MG63 (cell line): ENCODE measurements around the gene VPS52. TPM values are rescaled to one million over a fixed set of nuclear protein-coding genes. Genes with fewer than 3 reads are reported as not detected.
"Not testable (repeated sequence)": the region's sequence is repeated elsewhere in the genome, so short reads cannot be mapped to it uniquely, and the experiment has no call there.

Experiments
- DNase-seq: peaks from one replicate; pipeline ENCODE4 v3.0.0-alpha.2; 2020
- H3K27me3 ChIP-seq: fragments of 250-450 bp; sonication (Bioruptor Pico); 2 replicates; pipeline ENCODE4 v1.5.1; 2020; ENCODE audit warnings: mild to moderate bottlenecking, moderate library complexity
- H3K36me3 ChIP-seq: fragments of 250-450 bp; sonication (Bioruptor Pico); 2 replicates; pipeline ENCODE4 v1.5.1; 2020; ENCODE audit warnings: mild to moderate bottlenecking, moderate library complexity
- H3K4me3 ChIP-seq: fragments of 250-450 bp; sonication (Bioruptor Pico); 2 replicates; pipeline ENCODE4 v1.5.1; 2020; ENCODE audit warnings: mild to moderate bottlenecking, moderate library complexity
- H3K9me3 ChIP-seq: fragments of 250-450 bp; sonication (Bioruptor Pico); 2 replicates; pipeline ENCODE4 v1.5.1; 2020; ENCODE audit warnings: mild to moderate bottlenecking, moderate library complexity
- total RNA-seq: library from RNA; depleted of rRNA; stranded (reverse); fragments of >200 nt; shearing (Covaris generic); gene quantifications from 2 replicates; pipeline ENCODE4 v1.2.3, GENCODE V29; 2014; ENCODE audit warnings: low replicate concordance

Gene VPS52
- total RNA-seq, 1 experiment from 2014 or later = 47.4 TPM

DNA sequence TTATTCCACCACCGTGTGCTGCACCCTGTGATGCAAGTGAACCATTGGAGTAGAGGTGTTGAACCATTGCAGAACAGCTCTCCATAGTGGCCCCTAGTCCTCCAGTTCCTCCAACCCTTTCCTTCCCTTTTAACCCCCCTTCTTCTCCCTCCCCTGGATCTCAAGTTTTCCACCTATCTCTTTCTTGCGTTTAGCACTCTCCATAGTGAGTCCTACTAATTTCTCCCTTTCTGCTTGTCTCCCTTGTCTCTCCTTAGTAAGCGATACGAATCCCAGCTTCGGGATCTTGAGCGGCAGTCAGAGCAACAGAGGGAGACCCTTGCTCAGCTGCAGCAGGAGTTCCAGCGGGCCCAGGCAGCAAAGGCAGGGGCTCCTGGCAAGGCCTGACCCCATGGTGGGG is 18.8 kb upstream of the VPS52 start:
- no peaks in the 10 kb centered on the region for H3K9me3 ChIP-seq
- peak overlapping the region; percentile 98 for H3K4me3 ChIP-seq
- peaks cover 90% of the 10 kb centered on the region for H3K36me3 ChIP-seq
- DNase-seq = no peak
- H3K27me3 ChIP-seq = no peaks in the 10 kb centered on the region

DNA sequence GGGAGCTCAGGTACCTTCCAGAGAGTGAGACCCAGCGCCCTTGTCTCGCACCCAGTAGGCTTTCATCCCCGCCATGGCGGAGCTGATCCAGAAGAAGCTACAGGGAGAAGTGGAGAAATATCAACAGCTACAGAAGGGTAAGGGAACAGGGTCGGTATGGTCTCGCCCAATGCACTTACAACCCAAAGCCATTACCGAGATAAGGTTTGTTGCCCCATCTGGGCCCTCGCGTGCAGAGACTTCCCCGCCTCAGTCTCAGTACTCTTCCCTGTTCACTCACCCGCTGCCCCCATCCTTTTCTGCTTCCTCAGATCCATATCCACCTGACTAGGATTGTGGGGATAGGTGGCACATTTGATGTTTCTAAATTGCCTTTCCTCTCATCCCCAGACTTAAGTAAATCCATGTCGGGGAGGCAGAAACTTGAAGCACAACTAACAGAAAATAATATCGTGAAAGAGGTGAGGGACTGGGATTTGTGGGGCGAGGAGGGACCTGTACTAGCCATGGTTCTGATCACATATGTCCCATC is 18.2 kb upstream of the VPS52 start:
- Histone ChIP-seq H3K36me3 (peaks cover 91% of the 10 kb centered on the region), H3K9me3 (no peaks in the 10 kb centered on the region), H3K4me3 (peak overlapping the region; percentile 98), H3K27me3 (no peaks in the 10 kb centered on the region)
- DNase-seq = no peak

DNA sequence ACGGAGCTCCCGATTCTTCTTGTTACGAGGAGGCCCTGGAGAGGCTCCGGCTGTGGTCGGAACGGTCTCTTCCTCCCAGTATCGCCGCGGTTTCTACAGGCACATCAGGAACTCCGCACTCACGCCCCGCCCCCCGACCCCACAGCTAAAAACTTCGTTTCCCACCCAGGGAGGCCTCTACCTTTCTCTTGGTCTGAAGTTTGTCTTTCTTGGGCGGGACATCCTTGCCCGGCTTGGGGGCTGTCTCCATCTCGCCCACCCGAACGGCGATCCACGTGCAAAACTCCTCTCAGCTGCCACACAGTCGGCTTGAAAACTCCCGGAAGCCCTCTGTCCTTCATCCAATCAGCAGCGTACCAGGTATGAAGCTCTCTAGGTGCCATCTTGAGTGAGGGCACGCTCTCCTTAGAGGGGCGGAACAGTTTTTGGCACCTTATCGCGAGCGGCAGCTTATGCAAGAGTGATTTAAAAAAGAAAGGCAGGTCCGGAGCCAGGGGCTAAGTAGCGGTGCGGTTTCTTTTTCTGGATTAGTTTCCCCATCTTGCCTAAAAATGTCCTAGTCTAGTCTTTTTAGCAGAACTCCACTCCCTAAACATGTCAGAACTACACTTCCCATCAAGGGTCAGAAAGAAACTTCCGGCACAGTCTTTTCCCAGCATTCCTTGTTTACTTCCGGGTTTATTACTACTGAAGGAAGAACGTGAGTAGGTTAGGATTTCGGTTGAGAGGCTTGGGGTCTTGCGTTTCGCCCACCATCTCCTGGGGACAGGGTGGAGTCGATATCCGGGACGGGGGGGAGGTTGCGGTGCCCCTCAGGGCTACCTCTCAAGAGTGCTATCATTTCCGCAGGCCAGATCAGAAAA is 17.5 kb upstream of the VPS52 start, which contains the start of the genes PFDN6 and WDR46:
Gene PFDN6 (plus strand): TSS at position 681 of the 863 bp plus-strand sequence. CDS start 256 bp downstream, outside the sequence.
Gene WDR46 (minus strand): TSS at position 319 of the 863 bp plus-strand sequence. CDS start 69 bp downstream, at position 250.
- Histone ChIP-seq H3K9me3 (no peaks in the 10 kb centered on the region), H3K36me3 (peaks cover 94% of the 10 kb centered on the region), H3K27me3 (no peaks in the 10 kb centered on the region), H3K4me3 (peak within 1 kb of the TSS; percentile 98)
- peak; percentile 96 for DNase-seq

DNA sequence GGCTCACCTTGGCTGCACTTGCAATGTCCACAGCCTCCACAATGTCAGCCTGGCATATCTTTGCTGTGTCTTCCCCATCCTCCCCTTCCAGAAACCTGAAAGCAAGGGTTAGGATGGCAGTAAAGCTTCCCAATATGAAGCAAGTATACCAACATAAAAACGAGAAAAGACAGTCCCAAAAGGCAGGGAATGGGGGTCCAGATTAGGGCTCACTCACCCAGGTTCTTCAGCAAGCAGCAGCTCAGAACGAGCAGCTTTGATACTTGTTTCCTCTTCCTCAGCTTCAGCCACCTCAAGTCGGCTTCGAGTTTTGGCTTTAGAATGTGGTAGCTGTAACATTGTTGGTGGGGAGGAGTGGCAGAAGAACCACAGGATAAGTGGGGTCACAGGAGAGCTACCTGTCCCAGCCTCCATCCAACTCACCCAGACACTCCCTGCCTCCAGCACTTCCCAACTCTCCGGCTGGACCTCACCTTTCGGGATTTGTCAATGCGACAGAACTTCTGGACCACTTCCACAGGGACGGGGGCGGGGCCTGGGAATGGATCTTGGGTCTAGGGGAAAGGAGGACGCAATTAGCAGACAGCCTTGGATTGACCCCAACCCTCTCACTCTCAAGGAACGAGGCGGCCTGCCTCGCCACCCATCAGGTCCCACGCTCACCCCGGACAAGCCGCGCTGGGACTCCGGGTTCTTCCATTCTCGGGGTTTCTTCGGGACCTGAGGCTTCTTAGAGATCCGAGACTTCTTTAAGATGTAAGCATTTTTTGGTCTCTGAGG is 16.7 kb upstream of the VPS52 start:
- H3K36me3 ChIP-seq = peaks cover 94% of the 10 kb centered on the region
- peak overlapping the region; percentile 98 for H3K4me3 ChIP-seq
- H3K9me3 ChIP-seq = no peaks in the 10 kb centered on the region
- H3K27me3 ChIP-seq = no peaks in the 10 kb centered on the region
- DNase-seq = peak; percentile 46

DNA sequence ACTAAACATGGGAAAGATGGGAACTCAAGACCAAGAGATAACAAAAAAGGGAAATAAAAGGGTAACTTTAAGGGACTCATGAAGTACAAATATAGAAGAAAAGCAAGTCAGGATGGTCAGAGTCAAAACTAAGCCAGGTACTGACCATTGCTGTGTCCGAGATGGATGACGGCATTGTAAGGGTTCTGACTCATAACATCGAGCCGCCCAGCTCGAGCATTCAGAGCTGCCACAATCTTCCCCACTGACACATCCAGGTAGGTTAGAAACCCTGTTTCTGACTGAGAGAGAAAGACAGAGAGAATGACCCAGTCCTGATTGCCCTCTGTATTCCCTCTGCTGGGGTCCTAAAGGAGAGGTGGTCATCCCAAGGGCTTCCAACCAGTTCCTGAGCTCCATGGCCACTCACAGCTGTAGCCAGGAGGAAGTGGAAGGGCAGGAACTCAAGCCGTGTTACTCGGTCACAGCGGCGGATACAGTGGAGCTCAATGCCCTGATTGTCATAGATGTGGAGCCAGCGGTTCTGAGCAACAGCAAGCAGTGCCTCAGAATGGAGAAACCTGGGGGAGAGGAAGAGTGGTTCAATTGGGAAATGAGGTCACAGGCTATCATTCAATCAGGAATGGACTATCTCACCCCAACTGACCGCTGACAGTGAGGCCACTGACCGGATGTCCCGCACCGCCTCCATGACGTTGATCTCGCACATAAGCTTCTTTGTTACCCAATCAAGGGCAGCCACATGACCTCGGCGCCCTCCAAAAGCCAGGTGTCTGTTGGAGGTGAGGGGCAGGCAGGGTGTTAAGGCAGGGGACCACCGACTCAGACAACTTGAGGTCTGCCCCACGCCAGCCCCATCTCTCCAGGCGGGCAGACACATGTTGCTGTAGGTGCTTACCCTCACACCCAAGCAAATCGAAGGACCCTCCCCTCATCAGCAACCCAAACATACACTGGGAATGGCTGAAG is 15.6 kb upstream of the VPS52 start:
- H3K4me3 ChIP-seq = peak overlapping the region; percentile 98
- H3K36me3 ChIP-seq = peaks cover 96% of the 10 kb centered on the region
- H3K27me3 ChIP-seq = no peaks in the 10 kb centered on the region
- no peak for DNase-seq
- no peaks in the 10 kb centered on the region for H3K9me3 ChIP-seq

DNA sequence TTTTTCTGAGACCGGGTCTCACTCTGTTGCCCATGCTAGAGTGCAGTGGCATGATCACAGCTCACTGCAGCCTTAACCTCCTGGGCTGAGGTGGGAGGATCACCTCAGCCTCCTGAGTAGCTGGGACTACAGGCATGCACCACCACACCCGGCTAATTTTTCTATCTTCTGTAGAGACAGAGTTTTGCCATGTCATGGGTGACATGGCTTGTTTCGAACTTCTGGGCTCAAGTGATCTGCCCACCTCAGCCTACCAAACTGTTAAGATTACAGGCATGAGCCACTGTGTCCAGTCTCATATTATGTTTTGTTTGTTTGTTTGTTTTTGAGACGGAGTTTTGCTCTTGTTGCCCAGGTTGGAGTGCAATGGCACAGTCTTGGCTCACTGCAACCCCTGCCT is 13.5 kb upstream of the VPS52 start:
- H3K27me3 ChIP-seq, H3K9me3 ChIP-seq, DNase-seq, H3K4me3 ChIP-seq: not testable (repeated sequence)
- H3K36me3 ChIP-seq = peaks cover 96% of the 10 kb centered on the region

DNA sequence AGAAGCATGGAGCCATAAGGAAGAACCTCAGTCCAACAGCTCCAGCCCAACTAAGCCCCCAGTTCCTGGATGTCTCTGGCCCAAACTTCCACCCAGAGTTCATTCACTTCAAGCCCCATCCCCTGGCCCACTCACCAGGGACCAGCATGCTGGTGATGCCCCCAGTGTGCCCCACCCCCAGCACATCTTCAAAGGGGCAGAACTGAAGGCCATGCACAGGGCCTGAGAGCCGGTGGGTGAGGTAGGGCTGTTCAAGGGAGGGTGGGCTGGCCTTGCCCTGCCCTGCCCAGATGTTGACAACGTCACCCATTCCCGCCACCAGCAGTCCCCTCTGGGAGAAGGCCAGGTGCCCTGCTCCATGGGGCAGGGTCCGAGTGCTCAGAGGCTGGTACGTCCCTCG is 8.9 kb upstream of the VPS52 start:
- H3K36me3 ChIP-seq = peaks cover 95% of the 10 kb centered on the region
- no peak overlapping the region for H3K4me3 ChIP-seq
- H3K27me3 ChIP-seq = no peaks in the 10 kb centered on the region
- H3K9me3 ChIP-seq = no peaks in the 10 kb centered on the region
- DNase-seq = no peak

DNA sequence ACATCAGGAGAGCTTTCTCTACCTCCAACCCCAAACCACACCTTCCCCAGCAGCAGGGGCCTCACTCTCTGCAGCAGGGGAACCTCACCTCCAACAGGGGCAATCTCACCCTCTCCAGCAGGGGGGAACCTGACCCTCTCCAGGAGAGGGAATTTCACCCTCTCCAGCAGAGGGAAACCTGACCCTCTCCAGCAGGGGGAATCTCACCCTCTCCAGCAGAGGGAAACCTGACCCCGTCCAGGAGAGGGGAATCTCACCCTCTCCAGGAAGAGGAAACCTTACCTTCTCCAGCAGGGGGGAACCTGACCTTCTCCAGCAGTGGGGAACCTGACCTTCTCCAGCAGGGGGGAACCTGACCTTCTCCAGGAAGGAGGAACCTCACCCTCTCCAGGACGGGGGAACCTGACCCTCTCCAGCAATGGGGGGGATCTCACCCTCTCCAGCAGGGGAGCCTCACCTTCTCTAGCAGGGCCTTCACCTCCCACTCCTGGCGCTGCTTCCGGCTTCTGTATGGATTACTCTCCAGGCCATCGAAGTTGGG is 8.4 kb upstream of the VPS52 start:
- Histone ChIP-seq H3K27me3 (no peaks in the 10 kb centered on the region), H3K9me3 (no peaks in the 10 kb centered on the region), H3K36me3 (peaks cover 95% of the 10 kb centered on the region), H3K4me3 (no peak overlapping the region)
- DNase-seq = peak; percentile 79

DNA sequence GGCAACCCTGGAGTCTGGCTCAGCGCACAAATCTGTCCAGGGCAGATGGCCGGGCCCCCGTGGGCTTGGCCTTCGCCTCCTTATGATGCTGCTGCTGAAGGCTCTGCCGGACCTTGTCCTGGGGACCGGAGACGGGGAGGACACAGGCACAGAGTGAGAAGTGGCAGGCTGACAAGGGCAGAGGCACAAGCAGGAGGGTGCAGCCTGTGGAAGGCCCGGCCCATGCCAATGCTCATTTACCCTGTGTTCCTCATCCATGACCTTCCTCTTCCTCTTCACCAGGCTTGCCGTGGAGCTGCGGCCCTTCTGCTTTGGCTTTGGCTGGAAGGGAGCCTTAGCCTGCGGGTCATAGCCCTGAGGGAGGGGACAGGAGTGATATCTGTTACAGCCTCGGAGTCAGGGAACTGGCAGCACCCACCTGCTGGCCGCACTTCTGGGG is 7.6 kb upstream of the VPS52 start:
- no peak for DNase-seq
- no peak overlapping the region for H3K4me3 ChIP-seq
- no peaks in the 10 kb centered on the region for H3K9me3 ChIP-seq
- H3K36me3 ChIP-seq = peaks cover 95% of the 10 kb centered on the region
- H3K27me3 ChIP-seq = no peaks in the 10 kb centered on the region

DNA sequence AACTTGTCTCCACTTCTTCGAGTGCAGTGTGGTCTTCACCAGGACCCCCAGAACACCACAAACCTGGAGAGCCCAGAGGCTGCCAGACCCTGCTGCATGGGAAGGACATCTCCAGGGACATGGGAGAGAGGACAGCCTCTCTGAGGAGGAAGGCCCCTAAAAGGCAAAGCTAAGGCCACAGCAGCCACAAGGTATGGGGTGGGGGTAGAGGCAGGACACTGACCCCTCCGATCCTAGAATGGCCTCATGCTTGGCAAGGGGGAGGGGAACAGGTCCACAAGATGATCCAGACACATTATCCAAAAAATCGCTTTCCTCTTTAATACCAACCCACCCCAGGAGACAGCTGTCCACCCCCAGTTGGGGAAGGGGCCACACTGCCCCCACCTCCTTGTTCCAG is 7.1 kb upstream of the VPS52 start:
- Histone ChIP-seq H3K27me3 (no peaks in the 10 kb centered on the region), H3K36me3 (peaks cover 95% of the 10 kb centered on the region), H3K4me3 (no peak overlapping the region), H3K9me3 (no peaks in the 10 kb centered on the region)
- DNase-seq = no peak

DNA sequence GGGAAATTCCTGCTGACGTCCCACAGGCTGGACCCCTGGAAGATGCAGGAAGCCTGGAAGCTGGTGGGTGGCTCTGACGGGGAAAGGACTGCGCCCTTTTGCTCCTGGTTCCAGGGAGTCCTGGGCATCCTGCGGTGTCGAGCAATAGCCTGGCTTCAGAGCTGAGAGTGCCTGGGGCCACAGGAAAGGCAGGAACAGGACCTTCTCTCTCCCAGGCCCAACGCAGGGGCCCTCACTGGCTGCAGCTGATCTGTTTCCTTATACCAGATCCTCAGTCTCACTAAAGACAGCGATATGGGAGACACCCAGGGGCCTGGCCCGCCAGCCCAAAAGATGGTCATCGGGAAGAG is 6.7 kb upstream of the VPS52 start:
- DNase-seq = peak; percentile 59
- Histone ChIP-seq H3K9me3 (no peaks in the 10 kb centered on the region), H3K27me3 (no peaks in the 10 kb centered on the region), H3K4me3 (no peak overlapping the region), H3K36me3 (peaks cover 95% of the 10 kb centered on the region)

DNA sequence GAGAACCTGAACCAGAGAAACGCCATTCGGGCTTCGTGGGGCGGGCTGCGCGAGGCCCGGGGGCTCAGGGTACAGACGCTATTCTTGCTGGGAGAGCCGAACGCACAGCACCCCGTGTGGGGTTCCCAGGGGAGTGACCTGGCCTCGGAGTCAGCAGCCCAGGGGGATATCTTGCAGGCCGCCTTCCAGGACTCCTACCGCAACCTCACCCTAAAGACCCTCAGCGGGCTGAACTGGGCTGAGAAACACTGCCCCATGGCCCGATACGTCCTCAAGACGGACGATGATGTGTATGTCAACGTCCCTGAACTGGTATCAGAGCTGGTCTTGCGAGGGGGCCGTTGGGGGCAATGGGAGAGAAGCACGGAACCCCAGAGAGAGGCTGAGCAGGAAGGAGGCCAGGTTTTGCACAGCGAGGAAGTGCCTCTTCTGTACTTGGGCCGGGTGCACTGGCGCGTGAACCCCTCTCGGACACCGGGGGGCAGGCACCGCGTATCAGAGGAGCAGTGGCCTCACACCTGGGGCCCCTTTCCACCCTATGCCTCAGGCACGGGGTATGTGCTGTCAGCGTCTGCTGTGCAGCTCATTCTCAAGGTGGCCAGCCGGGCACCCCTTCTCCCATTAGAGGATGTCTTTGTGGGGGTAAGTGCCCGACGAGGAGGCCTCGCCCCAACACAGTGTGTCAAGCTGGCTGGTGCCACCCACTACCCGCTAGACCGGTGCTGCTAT is 6.2 kb upstream of the VPS52 start:
- peak; percentile 61 for DNase-seq
- Histone ChIP-seq H3K4me3 (no peak overlapping the region), H3K27me3 (no peaks in the 10 kb centered on the region), H3K9me3 (no peaks in the 10 kb centered on the region), H3K36me3 (peaks cover 95% of the 10 kb centered on the region)

DNA sequence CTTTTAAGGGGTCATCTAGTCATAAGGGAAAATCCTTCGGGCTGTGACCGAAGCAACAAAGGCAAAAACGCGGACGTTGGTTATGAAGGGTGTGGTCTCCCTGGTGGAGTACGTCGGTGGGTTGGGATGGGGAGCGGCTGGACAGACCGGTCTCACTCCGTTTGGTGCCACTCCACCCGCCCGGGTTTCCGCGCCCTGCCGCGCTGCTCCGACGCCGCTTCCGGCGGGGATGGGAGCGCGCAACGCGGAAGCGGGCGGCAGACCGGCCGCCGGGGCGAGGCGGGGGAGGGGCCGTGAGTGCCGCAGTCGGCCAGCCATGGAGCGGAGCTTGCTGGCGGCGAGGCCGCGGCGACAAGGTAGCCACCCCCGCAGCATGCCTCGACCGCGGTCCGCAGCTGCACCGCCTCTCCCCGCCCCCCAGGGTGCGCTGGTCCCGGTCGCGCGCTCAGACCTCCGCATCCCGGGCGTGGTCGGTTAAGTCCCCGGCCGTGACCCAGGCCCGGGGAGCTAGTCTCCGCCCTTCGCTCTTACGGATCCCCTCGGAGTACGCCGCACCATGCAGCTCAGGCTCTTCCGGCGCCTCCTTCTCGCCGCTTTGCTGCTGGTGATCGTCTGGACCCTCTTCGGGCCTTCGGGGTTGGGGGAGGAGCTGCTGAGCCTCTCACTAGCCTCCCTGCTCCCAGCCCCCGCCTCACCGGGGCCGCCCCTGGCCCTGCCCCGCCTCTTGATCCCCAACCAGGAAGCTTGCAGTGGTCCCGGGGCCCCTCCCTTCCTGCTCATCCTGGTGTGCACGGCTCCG is 5.4 kb upstream of the VPS52 start, which contains the start of gene B3GALT4:
Gene B3GALT4 (plus strand): TSS at position 260 of the 799 bp plus-strand sequence. CDS start 297 bp downstream, at position 557.
- H3K4me3 ChIP-seq = peak within 1 kb of the TSS; percentile 97
- H3K9me3 ChIP-seq = no peaks in the 10 kb centered on the region
- H3K27me3 ChIP-seq = no peaks in the 10 kb centered on the region
- peaks cover 95% of the 10 kb centered on the region for H3K36me3 ChIP-seq
- DNase-seq = peak; percentile 96

DNA sequence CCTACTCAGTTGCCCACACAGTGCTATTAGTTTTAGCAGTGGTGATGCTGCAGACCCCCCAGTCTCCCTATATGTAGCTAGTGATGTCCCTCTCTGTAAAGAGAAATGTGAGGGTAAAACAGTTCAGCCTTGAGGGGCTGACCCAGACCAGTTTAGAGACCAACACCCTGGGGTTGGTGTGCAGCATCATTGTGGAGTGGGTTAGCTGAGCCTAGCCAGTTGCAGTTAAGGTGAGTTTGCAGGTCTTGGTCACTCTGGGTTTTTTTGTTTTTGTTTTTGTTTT is 4.8 kb upstream of the VPS52 start:
- DNase-seq = no peak
- Histone ChIP-seq H3K36me3 (peaks cover 91% of the 10 kb centered on the region), H3K4me3 (peak overlapping the region; percentile 97), H3K27me3 (no peaks in the 10 kb centered on the region), H3K9me3 (no peaks in the 10 kb centered on the region)
